Stomach (tissue), 9 donors: Measurements from ENCODE around the gene CDH18. TPM values are rescaled to one million over a fixed set of nuclear protein-coding genes. Genes with fewer than 3 reads are reported as not detected.

Experiments used
- DNase-seq, 2 donors: peaks; one replicate each; pipeline versions ENCODE4 v3.0.0 to v3.0.0-alpha.2; 2013 to 2019
- H3K27ac ChIP-seq, 5 donors: fragments of 200-600 bp in 4 of 5; sonication (generic) in 4 of 5; one replicate each; pipeline ENCODE4 v1.5.1; 2013 to 2019; ENCODE audit warnings: mild to moderate bottlenecking in 1 of 5, moderate library complexity in 1 of 5
- H3K27me3 ChIP-seq, 3 donors: fragments of 200-600 bp; sonication (generic); one replicate each; pipeline ENCODE4 v1.5.1; 2017 to 2019; ENCODE audit warnings: mixed run types in 1 of 3
- H3K36me3 ChIP-seq, 4 donors: fragments of 200-600 bp; sonication (generic); 1 replicate in 3 of 4; 2 replicates in 1 of 4; pipeline ENCODE4 v1.5.1; 2016 to 2019
- H3K4me1 ChIP-seq, 4 donors: fragments of 200-600 bp; sonication (generic); one replicate each; pipeline ENCODE4 v1.5.1; 2016 to 2019
- H3K4me3 ChIP-seq, 4 donors: fragments of 200-600 bp; sonication (generic) in 3 of 4; one replicate each; pipeline ENCODE4 v1.5.1; 2016 to 2019; ENCODE audit warnings: mild to moderate bottlenecking in 1 of 4
- H3K9me3 ChIP-seq, 4 donors: fragments of 200-600 bp; sonication (generic); one replicate each; pipeline ENCODE4 v1.5.1; 2016 to 2019
- EP300 ChIP-seq: sonication (generic); formaldehyde crosslinking; IDR thresholded peaks from one replicate; pipeline ENCODE4 v1.6.1; 2017; ENCODE audit warnings: antibody characterized with exemption
- POLR2A ChIP-seq, 4 donors: fragments of 450-650 bp; IDR thresholded peaks; one replicate each; pipeline ENCODE4 v1.6.1; 2016; ENCODE audit warnings: antibody characterized with exemption in 4 of 4, control low read depth in 2 of 4, mild to moderate bottlenecking in 1 of 4, moderate library complexity in 1 of 4
- POLR2AphosphoS5 ChIP-seq, 3 donors: sonication (generic); formaldehyde crosslinking; IDR thresholded peaks; one replicate each; pipeline ENCODE4 v1.6.1; 2016; ENCODE audit warnings: antibody characterized with exemption in 3 of 3
- WGBS, 5 donors: extraction: QIAGEN DNeasy Blood & Tissue Kit in 3 of 5; methylation state at CpG; one replicate each; pipeline versions ENCODE4 v1.1.5 to v1.1.7; 2013 to 2018; 5-methylcytosine and 5-hydroxymethylcytosine counted together
- intact Hi-C: fragments of 100-400 bp; cut with DNase I; formaldehyde crosslinking; loops from one replicate; pipeline ENCODE4 v1.15.1; 2023; ENCODE audit warnings: low total_unique reads
- polyA plus RNA-seq, 3 donors: library from polyadenylated mRNA; stranded (reverse); fragments of 200-250 nt; gene quantifications; one replicate each; pipeline ENCODE4 v1.2.3, GENCODE V29; 2013
- total RNA-seq, 5 donors: library from RNA; depleted of rRNA; stranded (reverse); fragments of >200 nt; gene quantifications; one replicate each; pipeline versions ENCODE4 v1.1.0 to v1.2.3, GENCODE V29; 2014 to 2016
- TF ChIP-seq, protein P1 (sequence below), 7 experiments: fragments of 450-650 bp in 4 of 7; fragments of 200-600 bp in 3 of 7; sonication (generic) in 3 of 7; IDR thresholded peaks; one replicate each; pipeline ENCODE4 v1.5.1; 2016 to 2019; ENCODE audit warnings: antibody characterized with exemption in 7 of 7, control low read depth in 2 of 7, mild to moderate bottlenecking in 1 of 7
- donor health status: healthy with polysubstance abuse.
- donor health status: Bipolar disorder and iron deficiency.
- donor health status: healthy.

Gene CDH18
- total and polyA plus RNA-seq, 8 donors: 0.05 to 0.92 TPM; not detected in 6

DNA sequence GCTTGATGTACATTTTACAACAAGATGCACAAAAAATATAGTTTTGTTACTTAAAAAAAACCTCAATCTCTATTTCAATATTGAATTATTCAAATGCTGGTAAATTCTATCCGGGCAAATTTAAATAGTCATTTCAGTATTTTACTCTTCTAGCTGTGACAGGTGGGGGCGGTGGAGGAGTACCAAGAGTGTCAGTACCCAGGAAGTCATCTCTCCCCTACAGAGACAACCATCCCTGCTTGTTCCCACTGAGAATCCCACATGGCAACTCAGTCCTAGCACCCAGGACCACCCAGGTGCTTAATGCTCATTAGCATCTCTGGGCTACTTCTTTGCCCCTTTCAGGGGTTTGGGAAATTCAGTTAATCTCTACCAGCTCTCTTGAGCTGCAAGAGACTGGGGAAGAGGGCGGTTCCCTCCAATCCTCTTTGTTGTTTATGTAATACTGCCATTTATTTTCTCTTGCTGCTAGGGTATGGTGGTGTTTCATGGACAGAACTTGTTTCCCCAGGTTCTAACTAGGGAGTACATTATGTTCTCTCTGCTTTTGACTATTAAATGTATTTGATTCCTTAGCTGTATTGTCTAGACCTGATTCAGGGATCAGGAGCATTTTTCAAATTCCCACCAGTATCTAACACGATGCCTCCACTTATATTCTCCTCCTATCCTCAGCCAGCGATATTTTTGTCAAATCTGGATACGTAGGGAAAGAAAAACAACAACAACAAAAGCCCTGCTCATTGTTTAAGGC is 122.5 kb downstream of the CDH18 start:
- intact Hi-C loops: no loop called here
- DNase-seq: no peak
- Histone ChIP-seq H3K4me3 (no peak overlapping the region), H3K27ac (no peak overlapping the region), H3K27me3 (no peaks in the 10 kb centered on the region), H3K4me1 (no peaks in the 10 kb centered on the region), H3K9me3 (no peaks in the 10 kb centered on the region), H3K36me3 (no peaks in the 10 kb centered on the region)
- TF ChIP-seq, protein P1, sequence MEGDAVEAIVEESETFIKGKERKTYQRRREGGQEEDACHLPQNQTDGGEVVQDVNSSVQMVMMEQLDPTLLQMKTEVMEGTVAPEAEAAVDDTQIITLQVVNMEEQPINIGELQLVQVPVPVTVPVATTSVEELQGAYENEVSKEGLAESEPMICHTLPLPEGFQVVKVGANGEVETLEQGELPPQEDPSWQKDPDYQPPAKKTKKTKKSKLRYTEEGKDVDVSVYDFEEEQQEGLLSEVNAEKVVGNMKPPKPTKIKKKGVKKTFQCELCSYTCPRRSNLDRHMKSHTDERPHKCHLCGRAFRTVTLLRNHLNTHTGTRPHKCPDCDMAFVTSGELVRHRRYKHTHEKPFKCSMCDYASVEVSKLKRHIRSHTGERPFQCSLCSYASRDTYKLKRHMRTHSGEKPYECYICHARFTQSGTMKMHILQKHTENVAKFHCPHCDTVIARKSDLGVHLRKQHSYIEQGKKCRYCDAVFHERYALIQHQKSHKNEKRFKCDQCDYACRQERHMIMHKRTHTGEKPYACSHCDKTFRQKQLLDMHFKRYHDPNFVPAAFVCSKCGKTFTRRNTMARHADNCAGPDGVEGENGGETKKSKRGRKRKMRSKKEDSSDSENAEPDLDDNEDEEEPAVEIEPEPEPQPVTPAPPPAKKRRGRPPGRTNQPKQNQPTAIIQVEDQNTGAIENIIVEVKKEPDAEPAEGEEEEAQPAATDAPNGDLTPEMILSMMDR (IDR thresholded peaks at IDR 0.05): no peak
- no peak for TF ChIP-seq EP300
- no peak for TF ChIP-seq POLR2AphosphoS5 (IDR thresholded peaks at IDR 0.05)
- no peak for TF ChIP-seq POLR2A (IDR thresholded peaks at IDR 0.05)
- WGBS, 5 donors: 75 to 86% (median 85%) methylated on average over 6 of the region's 6 CpGs

DNA sequence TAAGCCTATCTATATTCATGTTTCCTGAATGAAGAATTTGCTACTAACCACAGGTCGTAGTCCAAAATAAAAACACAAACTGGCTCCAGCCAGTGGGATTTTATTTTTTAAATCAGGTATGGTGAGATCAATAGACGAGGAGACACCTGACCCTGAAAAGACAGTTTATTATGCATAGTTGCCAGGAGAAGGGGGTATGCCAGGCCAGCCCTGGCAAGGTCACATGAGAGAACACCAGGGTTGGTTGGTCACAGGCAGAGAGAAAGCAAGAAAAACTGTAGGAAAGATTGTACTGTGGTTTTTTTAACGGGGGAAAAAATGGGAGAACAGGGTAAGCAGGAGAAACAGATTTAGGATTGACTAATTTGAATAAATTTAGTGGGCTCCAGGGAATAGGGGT is 125.3 kb downstream of the CDH18 start:
- Histone ChIP-seq H3K4me3 (no peak overlapping the region), H3K36me3 (no peaks in the 10 kb centered on the region), H3K4me1 (no peaks in the 10 kb centered on the region), H3K27me3 (no peaks in the 10 kb centered on the region), H3K9me3 (no peaks in the 10 kb centered on the region), H3K27ac (no peak overlapping the region)
- WGBS, 5 donors: 68 to 87% (median 75%) methylated on average over 3 of the region's 3 CpGs
- DNase-seq: no peak
- intact Hi-C loops: no loop called here
- TF ChIP-seq EP300: no peak
- no peak for TF ChIP-seq POLR2A (IDR thresholded peaks at IDR 0.05)
- TF ChIP-seq POLR2AphosphoS5 (IDR thresholded peaks at IDR 0.05): no peak
- TF ChIP-seq, protein P1 (IDR thresholded peaks at IDR 0.05): no peak

DNA sequence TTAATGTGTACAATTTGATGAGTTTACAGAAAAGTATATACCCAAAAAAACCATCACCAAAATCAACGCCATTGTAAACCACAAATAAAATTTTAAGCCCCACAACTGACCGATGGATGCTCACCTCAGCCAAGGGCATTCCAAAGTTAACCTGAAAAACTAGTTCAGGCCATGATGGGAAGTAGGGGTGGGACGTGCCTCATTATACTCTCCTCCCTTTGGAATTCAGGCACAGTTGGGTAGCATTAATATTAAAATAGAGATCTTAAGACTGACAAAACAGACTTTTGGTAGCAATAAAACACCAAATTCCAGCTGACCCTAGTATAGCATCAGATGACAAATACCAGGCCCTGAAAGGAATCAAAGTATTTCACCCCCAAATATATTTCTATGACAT is 129.0 kb downstream of the CDH18 start:
- no peak overlapping the region for H3K27ac ChIP-seq
- no peak overlapping the region for H3K4me3 ChIP-seq
- DNase-seq: no peak
- no peak for TF ChIP-seq EP300
- TF ChIP-seq, protein P1 (IDR thresholded peaks at IDR 0.05): no peak
- TF ChIP-seq POLR2AphosphoS5 (IDR thresholded peaks at IDR 0.05): no peak
- TF ChIP-seq POLR2A (IDR thresholded peaks at IDR 0.05): no peak
- 72 to 91% (median 82%) methylated on average over 3 of the region's 3 CpGs for WGBS, 5 donors
- H3K27me3 ChIP-seq: no peaks in the 10 kb centered on the region
- H3K4me1 ChIP-seq: no peaks in the 10 kb centered on the region
- H3K36me3 ChIP-seq: no peaks in the 10 kb centered on the region
- intact Hi-C loops: no loop called here
- H3K9me3 ChIP-seq: no peaks in the 10 kb centered on the region

DNA sequence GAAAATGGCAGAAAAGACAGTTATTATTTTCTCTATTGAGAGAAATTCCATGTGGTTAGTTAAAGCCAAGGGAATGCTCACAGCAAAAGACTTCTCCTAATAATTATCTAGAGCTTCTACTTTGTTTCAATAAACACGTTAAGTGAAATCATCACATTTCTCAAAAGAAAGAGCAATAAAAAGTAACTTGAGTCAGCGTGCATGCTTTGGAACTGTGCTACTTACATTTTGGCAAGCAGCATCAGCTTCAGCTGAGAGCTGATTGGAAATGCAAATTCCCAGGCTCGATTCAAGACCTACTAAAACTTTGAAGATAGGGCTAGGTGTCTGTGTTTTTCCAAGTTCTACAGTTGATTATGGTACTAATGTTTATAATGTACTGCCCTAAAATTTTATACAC is 132.1 kb downstream of the CDH18 start:
- Histone ChIP-seq H3K27me3 (no peaks in the 10 kb centered on the region), H3K4me1 (no peaks in the 10 kb centered on the region), H3K9me3 (no peaks in the 10 kb centered on the region), H3K36me3 (no peaks in the 10 kb centered on the region), H3K27ac (no peak overlapping the region), H3K4me3 (no peak overlapping the region)
- TF ChIP-seq, protein P1 (IDR thresholded peaks at IDR 0.05): no peak
- no peak for TF ChIP-seq POLR2AphosphoS5 (IDR thresholded peaks at IDR 0.05)
- TF ChIP-seq EP300: no peak
- no peak for TF ChIP-seq POLR2A (IDR thresholded peaks at IDR 0.05)
- intact Hi-C loops: no loop called here
- no peak for DNase-seq
- 27 to 50% (median 37%) methylated on average over 3 of the region's 3 CpGs for WGBS, 5 donors
